AG09309 (cell line): Measurements from ENCODE around the gene SCN8A.
A peak's percentile ranks its signal among the peaks of the same experiment; 100 is the strongest.

Experiments used
- DNase-seq: peaks from one replicate; pipeline ENCODE4 v3.0.0-alpha.2; 2010; ENCODE audit warnings: low read depth
- H3K4me3 ChIP-seq: 2 replicates; pipeline ENCODE4 v1.5.1; 2011; ENCODE audit warnings: mild to moderate bottlenecking, low read depth, low read length, moderate library complexity; ENCODE audit not compliant: control insufficient read depth
- CTCF ChIP-seq: IDR thresholded peaks from 2 replicates; pipeline ENCODE4 v1.5.1; 2011; ENCODE audit warnings: mild to moderate bottlenecking, low read depth, low read length, inconsistent platforms; ENCODE audit not compliant: insufficient read depth, control insufficient read depth; ENCODE audit errors: missing control alignments

The SCN8A gene

GRCh38 chr12:51749206-51749985 is 158.4 kb downstream of the SCN8A start:
- no peak overlapping the region for H3K4me3 ChIP-seq
- DNase-seq, result no peak
- TF ChIP-seq CTCF, result no peak

GRCh38 chr12:51749986-51750317 is 158.9 kb downstream of the SCN8A start:
- no peak overlapping the region for H3K4me3 ChIP-seq
- DNase-seq, result no peak
- TF ChIP-seq CTCF, result no peak

- no peak for DNase-seq
- no peak for TF ChIP-seq CTCF
- no peak overlapping the region for H3K4me3 ChIP-seq
Observed at GRCh38 chr12:51751661-51752060, 160.6 kb downstream of the SCN8A start.

- DNase-seq, result peak; percentile 83
- no peak overlapping the region for H3K4me3 ChIP-seq
- TF ChIP-seq CTCF, result no peak
Observed at GRCh38 chr12:51752234-51752889, 161.3 kb downstream of the SCN8A start.

- no peak for DNase-seq
- TF ChIP-seq CTCF, result no peak
- H3K4me3 ChIP-seq, result no peak overlapping the region
Observed at GRCh38 chr12:51753980-51754675, 163.1 kb downstream of the SCN8A start.

- no peak for DNase-seq
- H3K4me3 ChIP-seq, result no peak overlapping the region
- no peak for TF ChIP-seq CTCF
Observed at GRCh38 chr12:51755251-51755650, 164.2 kb downstream of the SCN8A start.
